Esophagus (tissue), 2 donors: Measurements from ENCODE around the gene CEP128. TPM values are rescaled to one million over a fixed set of nuclear protein-coding genes. Genes with fewer than 3 reads are reported as not detected.

Experiments used
- H3K27ac ChIP-seq, 2 donors: one replicate each; pipeline ENCODE4 v1.5.1; 2013; ENCODE audit warnings: low read depth in 2 of 2, mild to moderate bottlenecking in 2 of 2, inconsistent platforms in 1 of 2, low read length in 1 of 2, moderate library complexity in 1 of 2
- H3K27me3 ChIP-seq, 2 donors: one replicate each; pipeline ENCODE4 v1.6.1; 2013; ENCODE audit warnings: low read length in 2 of 2, control low read depth in 1 of 2, mild to moderate bottlenecking in 1 of 2; ENCODE audit not compliant: insufficient read depth in 2 of 2, control insufficient read depth in 1 of 2
- H3K36me3 ChIP-seq, 2 donors: one replicate each; pipeline ENCODE4 v1.6.1; 2013; ENCODE audit warnings: low read length in 1 of 2; ENCODE audit not compliant: control insufficient read depth in 2 of 2, insufficient read depth in 2 of 2
- H3K4me1 ChIP-seq, 2 donors: one replicate each; pipeline ENCODE4 v1.6.1; 2013; ENCODE audit warnings: low read length in 1 of 2; ENCODE audit not compliant: control insufficient read depth in 2 of 2, insufficient read depth in 2 of 2
- H3K4me3 ChIP-seq, 2 donors: one replicate each; pipeline ENCODE4 v1.5.1; 2013; ENCODE audit warnings: low read length in 2 of 2, mild to moderate bottlenecking in 2 of 2, low read depth in 1 of 2, moderate library complexity in 1 of 2
- H3K9me3 ChIP-seq, 2 donors: one replicate each; pipeline ENCODE4 v1.6.1; 2013; ENCODE audit warnings: mild to moderate bottlenecking in 2 of 2, low read depth in 1 of 2, low read length in 1 of 2, moderate library complexity in 1 of 2; ENCODE audit not compliant: control insufficient read depth in 2 of 2, insufficient read depth in 1 of 2
- WGBS, 2 donors: extraction: QIAGEN DNeasy Blood & Tissue Kit; methylation state at CpG; one replicate each; pipeline ENCODE4 v1.1.7; 2013; 5-methylcytosine and 5-hydroxymethylcytosine counted together
- polyA plus RNA-seq, 2 donors: library from polyadenylated mRNA; stranded (reverse); fragments of 200-250 nt; gene quantifications; one replicate each; pipeline ENCODE4 v1.2.3, GENCODE V29; 2013
- donor health status: healthy with polysubstance abuse.
- donor health status: Bipolar disorder and iron deficiency.

Gene CEP128
- polyA plus RNA-seq, 2 donors, result 1.3 to 1.7 TPM

DNA sequence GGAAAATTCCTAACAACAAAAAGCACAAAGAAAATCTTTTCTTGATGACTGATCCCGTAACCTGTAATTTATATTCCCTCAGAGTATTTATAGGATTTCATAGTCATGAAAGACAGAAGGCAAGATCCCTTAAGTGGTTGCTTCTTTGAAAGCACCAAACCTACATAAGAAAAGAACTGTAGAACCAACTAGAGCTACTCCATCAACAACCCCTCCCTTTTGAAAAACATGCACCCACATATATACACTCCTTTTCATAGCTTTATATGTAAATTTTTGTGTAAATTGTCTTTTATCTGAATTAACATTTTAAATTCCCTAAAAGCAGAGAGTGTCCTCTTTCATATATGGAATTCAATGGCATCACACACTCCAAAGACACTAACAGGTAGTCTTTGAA lies 215.3 kb downstream of the CEP128 start:
- H3K27me3 ChIP-seq, result no peaks in the 10 kb centered on the region
- no peak overlapping the region for H3K27ac ChIP-seq
- no peaks in the 10 kb centered on the region for H3K36me3 ChIP-seq
- 95% methylated on average over 1 of the region's 1 CpG for WGBS, 2 donors
- H3K4me1 ChIP-seq, result no peaks in the 10 kb centered on the region
- no peaks in the 10 kb centered on the region for H3K9me3 ChIP-seq
- no peak overlapping the region for H3K4me3 ChIP-seq

DNA sequence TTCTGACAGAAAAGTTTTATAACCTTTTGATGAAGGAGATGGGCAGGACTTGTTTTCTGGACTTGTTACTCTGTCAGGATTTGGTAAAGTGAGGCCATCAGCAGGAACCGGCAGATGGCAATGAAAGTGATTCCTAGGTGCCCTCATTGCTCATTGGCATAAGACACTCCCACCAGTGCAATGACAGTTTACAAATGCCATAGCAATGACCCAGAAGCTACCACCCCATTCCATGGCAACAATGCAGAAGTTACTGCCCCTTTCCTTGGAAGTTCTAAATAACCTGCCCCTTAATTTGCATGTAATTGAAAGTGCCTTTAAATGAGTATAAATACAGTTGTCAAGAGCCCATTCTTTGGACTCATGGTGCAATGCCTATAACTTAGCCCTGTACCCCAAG lies 222.6 kb downstream of the CEP128 start:
- Histone ChIP-seq H3K9me3 (no peaks in the 10 kb centered on the region), H3K36me3 (no peaks in the 10 kb centered on the region), H3K4me1 (no peaks in the 10 kb centered on the region), H3K27ac (no peak overlapping the region), H3K27me3 (no peaks in the 10 kb centered on the region), H3K4me3 (no peak overlapping the region)
- WGBS, 2 donors, result 83 to 95% methylated on average over 1 of the region's 1 CpG

DNA sequence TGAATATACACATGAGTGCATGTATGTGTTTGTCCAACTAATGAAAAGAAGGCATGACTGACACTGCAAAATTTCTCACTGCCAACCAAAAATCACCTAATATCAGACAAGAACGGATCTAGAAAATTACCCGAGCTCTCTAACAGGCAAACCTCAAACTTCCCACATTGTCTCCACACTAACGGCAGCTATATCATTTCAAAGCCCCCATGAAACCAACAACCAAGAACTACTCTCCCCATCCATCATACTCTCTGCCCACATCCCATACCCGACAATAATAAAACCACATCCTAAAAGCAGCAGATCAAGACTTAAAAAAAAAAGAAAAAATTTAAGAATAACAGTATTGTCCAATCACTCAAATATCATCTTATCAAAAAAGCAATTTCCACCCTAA lies 227.1 kb downstream of the CEP128 start:
- WGBS, 2 donors, result 75 to 82% methylated on average over 4 of the region's 4 CpGs

DNA sequence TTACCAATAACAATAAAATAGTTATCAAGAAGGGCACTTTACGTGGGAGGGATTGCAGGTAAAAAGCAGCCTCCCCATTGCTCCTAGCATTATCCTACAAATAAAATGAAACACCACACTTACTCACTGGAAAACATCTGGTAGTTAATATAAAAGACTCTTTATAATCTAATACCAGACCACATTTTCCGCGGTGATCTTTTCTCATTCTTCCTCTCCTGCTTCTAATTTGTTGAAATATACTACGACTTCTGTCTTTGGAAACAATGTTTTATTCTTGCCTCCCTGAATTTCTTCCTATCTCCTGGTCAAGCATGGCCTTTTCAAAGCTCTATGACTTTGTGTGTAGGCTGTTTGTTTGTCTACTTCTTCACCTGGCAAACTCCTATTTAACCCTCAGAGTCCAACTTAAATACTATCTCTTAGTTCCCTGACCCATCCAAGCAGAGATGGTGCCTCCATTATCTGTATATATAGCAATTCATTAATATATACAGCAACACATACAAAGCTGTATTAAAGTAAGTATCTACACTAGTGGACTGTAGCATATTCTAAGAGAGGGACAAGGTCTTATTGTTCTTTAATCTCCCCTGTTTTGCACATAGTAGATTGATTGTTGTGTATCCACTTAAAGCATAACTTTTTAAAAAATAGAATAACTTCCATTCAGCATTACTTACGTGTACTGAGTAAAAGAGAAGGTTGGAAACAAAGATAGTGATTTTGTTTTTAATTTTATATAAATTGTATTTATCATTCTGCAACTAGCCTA lies 228.3 kb downstream of the CEP128 start:
- Histone ChIP-seq H3K27ac (no peak overlapping the region), H3K36me3 (no peaks in the 10 kb centered on the region), H3K9me3 (no peaks in the 10 kb centered on the region), H3K4me3 (no peak overlapping the region), H3K27me3 (no peaks in the 10 kb centered on the region), H3K4me1 (no peaks in the 10 kb centered on the region)
- WGBS, 2 donors, result 93% methylated on average over 5 of the region's 5 CpGs

More for the DNA sequence above, 227.1 kb downstream of the CEP128 start:
- Histone ChIP-seq H3K4me3 (no peak overlapping the region), H3K36me3 (no peaks in the 10 kb centered on the region), H3K9me3 (no peaks in the 10 kb centered on the region), H3K27me3 (no peaks in the 10 kb centered on the region), H3K4me1 (no peaks in the 10 kb centered on the region), H3K27ac (no peak overlapping the region)

DNA sequence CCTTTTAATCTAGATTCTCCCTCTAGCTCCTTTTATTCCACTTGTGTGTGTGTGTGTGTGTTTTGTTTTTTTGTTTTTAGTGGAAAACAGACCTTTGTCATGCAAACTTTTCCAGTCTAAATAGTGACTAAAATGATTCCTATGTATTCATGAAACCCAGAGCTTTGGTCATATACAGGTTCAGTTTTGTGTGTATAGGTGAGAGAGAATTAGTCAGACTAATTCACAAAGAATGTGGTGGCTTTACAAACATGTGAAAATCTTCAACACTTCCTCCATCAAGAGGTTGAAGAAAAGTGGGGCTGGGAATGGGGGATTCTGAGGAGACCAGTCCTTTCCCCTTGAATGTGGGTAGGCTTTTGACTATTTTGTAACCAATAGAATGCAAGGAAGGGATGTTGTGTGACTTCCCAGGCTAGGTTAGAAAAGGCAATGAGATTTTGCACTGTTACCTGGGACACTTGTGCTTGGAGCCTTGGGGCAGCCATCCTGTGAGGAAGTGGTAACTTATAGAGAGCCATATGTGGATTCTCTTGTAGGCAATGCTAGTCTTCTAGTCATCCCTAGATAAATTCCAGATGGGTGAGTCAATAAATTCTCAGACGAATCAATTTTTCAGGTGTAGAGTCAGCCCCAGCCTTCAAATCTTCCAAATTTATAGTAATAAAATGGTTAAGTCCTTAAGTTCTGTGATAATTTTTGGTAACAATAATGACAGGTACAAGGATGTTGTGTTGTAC lies 236.1 kb downstream of the CEP128 start:
- Histone ChIP-seq H3K27ac (no peak overlapping the region), H3K36me3 (no peaks in the 10 kb centered on the region)
- 83 to 84% methylated on average over 1 of the region's 1 CpG for WGBS, 2 donors

DNA sequence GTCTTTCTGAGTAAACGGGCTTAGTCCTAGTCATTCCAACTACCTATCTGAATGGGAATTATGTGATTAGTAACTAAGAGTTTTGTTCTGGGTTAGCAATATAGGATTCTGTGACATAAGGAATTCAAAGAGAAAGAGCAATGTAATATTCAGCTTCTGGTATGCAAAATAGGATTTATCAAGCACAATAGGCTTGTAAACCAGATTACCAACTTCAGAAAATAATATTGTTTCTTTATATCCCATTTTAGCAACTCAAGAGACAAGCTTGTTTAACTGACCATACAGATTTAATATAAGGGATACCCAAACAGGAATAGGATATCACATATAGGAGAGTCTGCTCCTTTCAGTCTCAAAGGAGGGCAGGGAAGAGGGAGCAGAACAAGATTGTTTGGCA lies 240.9 kb downstream of the CEP128 start:
- H3K4me3 ChIP-seq, result no peak overlapping the region
- no peaks in the 10 kb centered on the region for H3K9me3 ChIP-seq
- H3K27me3 ChIP-seq, result no peaks in the 10 kb centered on the region
- no peaks in the 10 kb centered on the region for H3K36me3 ChIP-seq
- H3K4me1 ChIP-seq, result no peaks in the 10 kb centered on the region
- WGBS, 2 donors, result 86 to 95% methylated on average over 1 of the region's 1 CpG
- H3K27ac ChIP-seq, result no peak overlapping the region

More for the DNA sequence above, 236.1 kb downstream of the CEP128 start:
- Histone ChIP-seq H3K27me3 (no peaks in the 10 kb centered on the region), H3K4me3 (no peak overlapping the region), H3K9me3 (no peaks in the 10 kb centered on the region), H3K4me1 (no peaks in the 10 kb centered on the region)

DNA sequence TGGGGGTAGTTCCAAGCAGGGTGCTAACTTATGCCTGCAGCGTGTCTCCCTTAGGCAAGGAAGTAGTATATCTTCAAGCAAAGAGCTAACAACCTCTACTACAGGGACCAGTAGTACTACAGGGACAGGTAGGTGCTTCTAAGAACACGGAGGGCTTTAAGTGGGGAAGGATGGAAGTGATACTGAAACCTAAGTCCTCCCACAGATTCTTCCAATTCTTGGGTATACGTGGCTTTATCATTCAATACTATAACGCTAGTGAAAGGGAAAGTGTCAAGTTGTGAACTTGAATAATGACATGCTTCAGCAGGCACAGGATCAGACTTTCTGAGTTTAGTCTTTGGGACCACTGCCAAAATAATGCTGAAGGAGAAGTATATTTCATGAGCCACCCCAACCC lies 241.7 kb downstream of the CEP128 start:
- WGBS, 2 donors, result 69 to 70% methylated on average over 4 of the region's 4 CpGs

DNA sequence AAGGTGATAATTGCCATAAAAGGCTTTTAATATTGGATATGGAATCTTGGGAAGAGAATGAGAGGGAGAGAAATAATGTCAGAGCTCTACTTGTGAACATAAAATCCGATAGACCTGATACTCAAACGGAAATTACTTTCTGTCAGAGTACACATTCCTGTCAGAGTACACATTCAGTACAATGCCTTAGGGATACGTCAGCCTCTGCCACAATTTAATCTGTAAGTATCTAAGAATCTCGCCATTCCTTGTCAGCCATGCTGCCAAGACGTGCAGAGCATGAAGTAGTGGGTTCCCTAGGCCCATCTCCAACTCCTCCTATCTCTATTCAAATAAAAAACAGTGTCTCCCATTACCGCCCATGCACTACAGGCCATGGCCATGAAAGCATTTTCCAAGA lies 242.6 kb downstream of the CEP128 start:
- no peak overlapping the region for H3K27ac ChIP-seq
- WGBS, 2 donors, result 93 to 95% methylated on average over 6 of the region's 6 CpGs
- H3K36me3 ChIP-seq, result no peaks in the 10 kb centered on the region
- H3K27me3 ChIP-seq, result no peaks in the 10 kb centered on the region
- no peak overlapping the region for H3K4me3 ChIP-seq
- no peaks in the 10 kb centered on the region for H3K4me1 ChIP-seq
- no peaks in the 10 kb centered on the region for H3K9me3 ChIP-seq

More for the DNA sequence above, 241.7 kb downstream of the CEP128 start:
- Histone ChIP-seq H3K9me3 (no peaks in the 10 kb centered on the region), H3K36me3 (no peaks in the 10 kb centered on the region), H3K27me3 (no peaks in the 10 kb centered on the region), H3K4me3 (no peak overlapping the region), H3K27ac (no peak overlapping the region), H3K4me1 (no peaks in the 10 kb centered on the region)

DNA sequence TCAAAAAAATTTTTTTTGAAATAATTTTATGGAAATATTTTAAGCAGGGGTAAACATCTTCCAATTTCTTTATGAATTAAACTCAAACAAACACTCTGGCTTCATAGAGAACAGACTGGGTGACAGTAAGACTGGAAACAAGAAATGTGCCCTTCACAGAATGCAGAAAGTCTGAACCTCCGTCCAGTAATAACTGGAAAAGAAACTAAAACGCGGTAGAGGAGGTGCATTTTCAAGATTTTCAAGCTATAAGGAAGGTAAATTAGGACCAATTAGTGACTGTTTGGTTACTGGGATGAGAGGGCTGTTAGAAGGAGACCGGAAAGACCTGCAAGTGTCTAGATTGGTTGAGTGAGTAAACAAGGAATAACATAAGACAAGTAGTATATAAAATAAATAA lies 245.7 kb downstream of the CEP128 start:
- Histone ChIP-seq H3K9me3 (no peaks in the 10 kb centered on the region), H3K4me1 (no peaks in the 10 kb centered on the region), H3K4me3 (no peak overlapping the region), H3K36me3 (no peaks in the 10 kb centered on the region), H3K27ac (no peak overlapping the region), H3K27me3 (no peaks in the 10 kb centered on the region)
- 87 to 91% methylated on average over 4 of the region's 4 CpGs for whole genome bisulfite sequencing, 2 donors

DNA sequence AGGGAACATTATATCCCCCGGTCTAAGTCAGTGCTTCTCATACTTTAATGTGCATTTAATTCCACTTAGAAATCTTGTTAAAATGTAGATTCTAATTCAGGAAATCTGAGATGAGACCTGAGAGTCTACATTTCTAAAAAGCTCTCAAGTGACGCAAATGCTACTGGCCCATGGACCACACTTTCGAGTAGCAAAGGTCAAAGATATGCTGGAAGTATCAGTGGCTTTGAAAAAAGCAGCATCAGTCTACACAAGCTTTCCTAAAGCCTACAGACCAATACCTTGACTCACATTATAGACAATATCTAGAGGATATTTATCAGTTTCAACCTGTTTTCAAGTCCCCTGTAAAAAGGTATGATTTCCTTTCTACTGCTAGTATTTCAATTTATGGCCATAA lies 248.6 kb downstream of the CEP128 start:
- H3K27ac ChIP-seq, result no peak overlapping the region

More for the DNA sequence above, 248.6 kb downstream of the CEP128 start:
- no peaks in the 10 kb centered on the region for H3K9me3 ChIP-seq
- H3K27me3 ChIP-seq, result no peaks in the 10 kb centered on the region
- WGBS, 2 donors, result 91 to 97% methylated on average over 3 of the region's 3 CpGs
- no peaks in the 10 kb centered on the region for H3K4me1 ChIP-seq
- no peaks in the 10 kb centered on the region for H3K36me3 ChIP-seq
- H3K4me3 ChIP-seq, result no peak overlapping the region
